DMS79 (cell line): Measurements from ENCODE around the gene C19orf53.
"Not testable (repeated sequence)": the region's sequence is repeated elsewhere in the genome, so short reads cannot be mapped to it uniquely, and the experiment has no call there.

ENCODE experiments used
- DNase-seq: peaks from one replicate; lab custom pipeline; 2025; lab: John Stamatoyannopoulos, UW

The C19orf53 gene

GRCh38 chr19:13774217-13775191, at the start of gene C19orf53:
C19orf53 (plus strand) TSS chr19:13774456; CDS start chr19:13774478, 22 bp downstream.
- DNase-seq = peak; percentile 82

- no peak for DNase-seq
These were observed 47.9 kb upstream of the C19orf53 start for GRCh38 chr19:13726323-13726722.

GRCh38 chr19:13727798-13728197, 46.5 kb upstream of the C19orf53 start:
- no peak for DNase-seq

- DNase-seq = no peak
These were observed 44.4 kb upstream of the C19orf53 start for GRCh38 chr19:13729859-13730258.

GRCh38 chr19:13731147-13731964, 42.9 kb upstream of the C19orf53 start:
- DNase-seq = peak; percentile 91

GRCh38 chr19:13732337-13732736, 41.9 kb upstream of the C19orf53 start:
- DNase-seq = no peak

- no peak for DNase-seq
These were observed 39.5 kb upstream of the C19orf53 start for GRCh38 chr19:13734751-13735150.

GRCh38 chr19:13738073-13738472, 36.2 kb upstream of the C19orf53 start:
- DNase-seq = no peak

- no peak for DNase-seq
These were observed 32.4 kb upstream of the C19orf53 start for GRCh38 chr19:13741893-13742292.

- no peak for DNase-seq
These were observed 31.5 kb upstream of the C19orf53 start for GRCh38 chr19:13742756-13743155.

- no peak for DNase-seq
These were observed 30.1 kb upstream of the C19orf53 start for GRCh38 chr19:13744174-13744573.

GRCh38 chr19:13747098-13747453, 27.2 kb upstream of the C19orf53 start:
- DNase-seq = no peak

- DNase-seq = no peak
These were observed 26.0 kb upstream of the C19orf53 start for GRCh38 chr19:13748169-13748828.

GRCh38 chr19:13751436-13751835, 22.8 kb upstream of the C19orf53 start:
- no peak for DNase-seq

- not testable (repeated sequence) for DNase-seq
These were observed 20.6 kb upstream of the C19orf53 start for GRCh38 chr19:13753622-13754021.

- DNase-seq = no peak
These were observed 18.0 kb upstream of the C19orf53 start for GRCh38 chr19:13756210-13756609.

GRCh38 chr19:13757805-13758772, 16.2 kb upstream of the C19orf53 start:
- no peak for DNase-seq

GRCh38 chr19:13758795-13759194, 15.5 kb upstream of the C19orf53 start:
- DNase-seq = no peak

- DNase-seq = no peak
These were observed 12.8 kb upstream of the C19orf53 start for GRCh38 chr19:13761423-13761822.

GRCh38 chr19:13762635-13763235, 11.5 kb upstream of the C19orf53 start:
- DNase-seq = no peak

- no peak for DNase-seq
These were observed 11.0 kb upstream of the C19orf53 start for GRCh38 chr19:13763265-13763664.
